UCSD-AML1 (cell line): ENCODE results near the gene IL21R.

Experiments used
- DNase-seq: peaks from one replicate; lab custom pipeline; 2025; ENCODE audit not compliant: unreplicated experiment; lab: John Stamatoyannopoulos, UW

IL21R gene

GRCh38 chr16:27462846-27463682 is 61.1 kb downstream of the IL21R start:
- DNase-seq, result no peak

- no peak for DNase-seq
These were observed 62.0 kb downstream of the IL21R start for GRCh38 chr16:27463741-27464591.

GRCh38 chr16:27464626-27465482 is 62.9 kb downstream of the IL21R start:
- DNase-seq, result no peak

GRCh38 chr16:27465483-27465879 is 63.5 kb downstream of the IL21R start:
- DNase-seq, result no peak

GRCh38 chr16:27468941-27469531 is 67.1 kb downstream of the IL21R start:
- no peak for DNase-seq

GRCh38 chr16:27470567-27471431 is 68.8 kb downstream of the IL21R start:
- no peak for DNase-seq

GRCh38 chr16:27471661-27472060 is 69.7 kb downstream of the IL21R start:
- no peak for DNase-seq

- no peak for DNase-seq
These were observed 70.4 kb downstream of the IL21R start for GRCh38 chr16:27472091-27473020.

GRCh38 chr16:27473101-27473900 is 71.3 kb downstream of the IL21R start:
- DNase-seq, result no peak

GRCh38 chr16:27474041-27474440 is 72.1 kb downstream of the IL21R start:
- no peak for DNase-seq

GRCh38 chr16:27474921-27475320 is 72.9 kb downstream of the IL21R start:
- DNase-seq, result no peak

GRCh38 chr16:27475561-27475960 is 73.6 kb downstream of the IL21R start:
- no peak for DNase-seq

- no peak for DNase-seq
These were observed 74.3 kb downstream of the IL21R start for GRCh38 chr16:27476240-27476639.

- no peak for DNase-seq
These were observed 78.8 kb downstream of the IL21R start for GRCh38 chr16:27480761-27481160.

GRCh38 chr16:27481282-27481934 is 79.4 kb downstream of the IL21R start:
- DNase-seq, result no peak

GRCh38 chr16:27482397-27483087 is 80.6 kb downstream of the IL21R start:
- DNase-seq, result no peak

GRCh38 chr16:27483088-27483437 is 81.1 kb downstream of the IL21R start:
- DNase-seq, result no peak
